Endothelial cell of umbilical vein (primary cell): ENCODE results near the gene RASAL1. TPM values are rescaled to one million over a fixed set of nuclear protein-coding genes. Genes with fewer than 3 reads are reported as not detected.

Source experiments
- BruUV-seq: library from RNA; stranded (reverse); fragments of 400-500 nt; replicated peaks from 2 replicates; lab custom pipeline; 2021; lab: Mats Ljungman, UMichigan
- CTCF ChIA-PET: fragments of 300-600, 350-600 bp; sonication (Branson Sonifier 250); formaldehyde crosslinking; loops from one replicate; lab custom pipeline; 2021; ENCODE audit warnings: antibody characterized with exemption, inconsistent platforms; lab: Charles Lee
- POLR2A ChIA-PET: fragments of 300-600, 350-600 bp; sonication (Branson Sonifier 250); formaldehyde crosslinking; loops from one replicate; lab custom pipeline; 2021; ENCODE audit warnings: antibody characterized with exemption, inconsistent platforms; lab: Charles Lee
- DNase-seq: peaks from one replicate; pipeline ENCODE4 v3.0.0-alpha.2; 2011; ENCODE audit warnings: low read depth, low spot score
- FAIRE-seq: peaks from 2 replicates; lab custom pipeline; 2011; peaks lifted over from hg19 to GRCh38; lab: Jason Lieb, UNC
- H2AFZ ChIP-seq: 2 replicates; pipeline ENCODE4 v1.6.0; 2012; ENCODE audit warnings: low read depth, low read length, control low read depth, inconsistent platforms
- H3K27ac ChIP-seq: 2 replicates; pipeline ENCODE4 v1.5.1; 2011; ENCODE audit warnings: low read depth, mild to moderate bottlenecking, control low read depth, low read length, moderate library complexity; ENCODE audit not compliant: insufficient read depth
- H3K27me3 ChIP-seq, 2 experiments: 2 replicates each; pipeline versions ENCODE4 v1.6.0 to v1.6.1; 2011; ENCODE audit warnings: low read length in 2 of 2, mixed read lengths in 1 of 2; ENCODE audit not compliant: control insufficient read depth in 2 of 2, insufficient read depth in 2 of 2
- H3K36me3 ChIP-seq, 2 experiments: 2 replicates in 1 of 2; 3 replicates in 1 of 2; pipeline ENCODE4 v1.5.1; 2011; ENCODE audit warnings: low read length in 2 of 2, mild to moderate bottlenecking in 1 of 2, moderate library complexity in 1 of 2; ENCODE audit not compliant: control insufficient read depth in 2 of 2, insufficient read depth in 2 of 2; ENCODE audit errors: extremely low read depth in 1 of 2
- H3K4me1 ChIP-seq: 3 replicates; pipeline ENCODE4 v1.5.1; 2011; ENCODE audit warnings: mild to moderate bottlenecking, low read length; ENCODE audit not compliant: control insufficient read depth, insufficient read depth; ENCODE audit errors: extremely low read depth
- H3K4me2 ChIP-seq: 2 replicates; pipeline ENCODE4 v1.6.1; 2011; ENCODE audit warnings: low read length, control low read depth, mixed read lengths; ENCODE audit not compliant: insufficient read depth
- H3K4me3 ChIP-seq, 3 experiments: fragments of 200-600 bp in 1 of 3; sonication (generic), shearing (Covaris generic) in 1 of 3; replicated peaks in 1 of 3; 2 replicates each; pipeline ENCODE4 v1.5.1; 2011 to 2016; ENCODE audit warnings: control low read depth in 3 of 3, low read length in 3 of 3, mild to moderate bottlenecking in 2 of 3, inconsistent platforms in 1 of 3, low read depth in 1 of 3, moderate library complexity in 1 of 3; ENCODE audit not compliant: insufficient read depth in 1 of 3
- H3K79me2 ChIP-seq: 2 replicates; pipeline ENCODE4 v1.6.0; 2012; ENCODE audit warnings: low read length, inconsistent platforms; ENCODE audit not compliant: control insufficient read depth, insufficient read depth
- H3K9ac ChIP-seq: replicated peaks from 2 replicates; pipeline ENCODE3; 2011; ENCODE audit warnings: low read length, control low read depth; ENCODE audit not compliant: insufficient read depth; ENCODE audit errors: extremely low read depth
- H3K9me1 ChIP-seq: replicated peaks from 3 replicates; pipeline ENCODE4 v1.6.0; 2011; ENCODE audit warnings: mild to moderate bottlenecking, low read length; ENCODE audit not compliant: control insufficient read depth, insufficient read depth; ENCODE audit errors: extremely low read depth
- H3K9me3 ChIP-seq: replicated peaks from 2 replicates; pipeline ENCODE4 v1.5.1; 2012; ENCODE audit warnings: low read length, inconsistent platforms; ENCODE audit not compliant: control insufficient read depth, insufficient read depth
- H4K20me1 ChIP-seq: replicated peaks from 2 replicates; pipeline ENCODE3; 2011; ENCODE audit warnings: mild to moderate bottlenecking, low read length; ENCODE audit not compliant: control insufficient read depth, insufficient read depth; ENCODE audit errors: extremely low read depth
- CTCF ChIP-seq, 2 donors: IDR thresholded peaks; 1 replicate in 1 of 2; 2 replicates in 1 of 2; pipeline ENCODE4 v1.5.1; 2011; ENCODE audit warnings: low read length in 2 of 2, mild to moderate bottlenecking in 2 of 2, moderate library complexity in 2 of 2, control low read depth in 1 of 2, inconsistent platforms in 1 of 2, low read depth in 1 of 2; ENCODE audit not compliant: insufficient read depth in 1 of 2; ENCODE audit errors: extremely low read depth in 1 of 2
- EZH2 ChIP-seq: IDR thresholded peaks from 2 replicates; pipeline ENCODE4 v1.6.1; 2012; ENCODE audit warnings: borderline replicate concordance, low read depth, mild to moderate bottlenecking, moderate library complexity, low read length, inconsistent platforms; ENCODE audit not compliant: severe bottlenecking
- FOS ChIP-seq: IDR thresholded peaks from 2 replicates; pipeline ENCODE4 v1.6.1; 2011; ENCODE audit warnings: mild to moderate bottlenecking, low read length, moderate library complexity, borderline replicate concordance; ENCODE audit not compliant: insufficient read depth
- GATA2 ChIP-seq: IDR thresholded peaks from 2 replicates; pipeline ENCODE4 v1.7.0; 2011; ENCODE audit warnings: low read depth, mild to moderate bottlenecking, moderate library complexity, mixed read lengths, low read length; ENCODE audit not compliant: insufficient read length, insufficient read depth
- JUN ChIP-seq: IDR thresholded peaks from 2 replicates; pipeline ENCODE4 v1.6.1; 2011; ENCODE audit warnings: borderline replicate concordance, low read depth; ENCODE audit not compliant: insufficient read length, insufficient read depth
- MAX ChIP-seq: IDR thresholded peaks from 2 replicates; pipeline ENCODE4 v1.6.1; 2011; ENCODE audit not compliant: insufficient read depth, insufficient read length
- MYC ChIP-seq: IDR thresholded peaks from one replicate; pipeline ENCODE4 v1.6.1; 2011; ENCODE audit warnings: mild to moderate bottlenecking, low read depth, low read length
- POLR2A ChIP-seq: IDR thresholded peaks from 2 replicates; pipeline ENCODE4 v1.6.1; 2012; ENCODE audit warnings: low read depth, mild to moderate bottlenecking, control low read depth, low read length
- POLR2AphosphoS5 ChIP-seq: IDR thresholded peaks from 2 replicates; pipeline ENCODE4 v1.6.1; 2012; ENCODE audit warnings: low read depth, mild to moderate bottlenecking, control low read depth, low read length, moderate library complexity; ENCODE audit not compliant: insufficient read depth
- dilution Hi-C: fragments of 300-500 bp; cut with MboI; formaldehyde crosslinking; loops from one replicate; pipeline ENCODE4 v1.15.0; 2019; ENCODE audit warnings: low sequenced_read_pairs; ENCODE audit not compliant: extremely low pct_ligation_motif_present
- intact Hi-C: fragments of 100-400 bp; cut with micrococcal nuclease; formaldehyde crosslinking; loops from one replicate; pipeline ENCODE4 v1.10.0; 2022
- polyA plus RNA-seq, 4 experiments: library from polyadenylated mRNA; depleted of rRNA in 3 of 4; stranded (reverse) in 3 of 4; unstranded in 1 of 4; fragments of >200 nt; gene quantifications; 2 replicates each; pipeline versions ENCODE4 v1.2.1 to v1.2.3, GENCODE V29; 2011 to 2012; ENCODE audit warnings: missing spikeins in 1 of 4
- total RNA-seq: library from RNA; stranded (reverse); gene quantifications from 2 replicates; pipeline ENCODE4 v1.2.3, GENCODE V29; 2021

The RASAL1 gene
- total and polyA plus RNA-seq, 2 donors (not counting 3 experiments of a cell fraction or from before 2014, with no cell fraction given), result not detected

- POLR2A ChIA-PET, result no interaction called here
- intact Hi-C loops, result no loop called here
These were observed 77.7 kb downstream of the RASAL1 start for GRCh38 chr12:113057565-113058485.

GRCh38 chr12:113056631-113057488 lies 78.7 kb downstream of the RASAL1 start, which contains the start of gene DTX1:
TSS of gene DTX1 (plus strand) at chr12:113056730. CDS start at chr12:113058193, 1,463 bp downstream.
- no peak within 1 kb of the TSS for H3K4me2 ChIP-seq
- ChIA-PET POLR2A (no interaction called here), CTCF (no interaction called here)
- FAIRE-seq (no peak), DNase-seq (no peak)
- no peaks in the 10 kb centered on the region for H4K20me1 ChIP-seq
- H3K9me1 ChIP-seq, result no peaks in the 10 kb centered on the region
- TF ChIP-seq POLR2AphosphoS5, result no peak
- peak; percentile 79 for TF ChIP-seq EZH2
- no peak for TF ChIP-seq CTCF (IDR thresholded peaks at IDR 0.05; ENCODE audit: extremely low read depth in 1 of 2, insufficient read depth in 1 of 2, low read depth in 1 of 2, low read length in 2 of 2)
- no peak for TF ChIP-seq FOS
- TF ChIP-seq MYC, result no peak
- H3K4me3 ChIP-seq, result peak within 1 kb of the TSS in 1 of 3 experiments; percentile 16
- dilution Hi-C loops (no loop called here), intact Hi-C loops (no loop called here)
- H3K4me1 ChIP-seq, result no peaks in the 10 kb centered on the region
- BruUV-seq, result no TSS peak
- peaks cover 26 to 27% of the 10 kb centered on the region in 2 experiments for H3K27me3 ChIP-seq
- no peak within 1 kb of the TSS for H2AFZ ChIP-seq
- no peak within 1 kb of the TSS for H3K27ac ChIP-seq
- no peak within 1 kb of the TSS for H3K9ac ChIP-seq
- H3K36me3 ChIP-seq, result no peaks in the 10 kb centered on the region
- H3K9me3 ChIP-seq, result no peaks in the 10 kb centered on the region
- H3K79me2 ChIP-seq, result no peaks in the 10 kb centered on the region

More at GRCh38 chr12:113057565-113058485, 77.7 kb downstream of the RASAL1 start:
- BruUV-seq, result no TSS peak
- DNase-seq (no peak), FAIRE-seq (no peak)
- no peaks in the 10 kb centered on the region for H4K20me1 ChIP-seq
- H3K27ac ChIP-seq, result no peak overlapping the region
- TF ChIP-seq JUN (no peak), POLR2A (no peak), GATA2 (no peak), MAX (no peak)
- H3K9me1 ChIP-seq, result no peaks in the 10 kb centered on the region
- no peak overlapping the region for H2AFZ ChIP-seq
- dilution Hi-C loops, result no loop called here
- no peak overlapping the region for H3K9ac ChIP-seq
- H3K27me3 ChIP-seq, result peaks cover 26 to 27% of the 10 kb centered on the region in 2 experiments
- CTCF ChIA-PET, result no interaction called here
- no peak overlapping the region for H3K4me2 ChIP-seq
- no peaks in the 10 kb centered on the region for H3K79me2 ChIP-seq
- no peaks in the 10 kb centered on the region for H3K36me3 ChIP-seq
- H3K4me1 ChIP-seq, result no peaks in the 10 kb centered on the region
- no peak overlapping the region for H3K4me3 ChIP-seq
- H3K9me3 ChIP-seq, result no peaks in the 10 kb centered on the region
